GM12878 (cell line): Measurements from ENCODE around the gene IFITM5. TPM values are rescaled to one million over a fixed set of nuclear protein-coding genes. Genes with fewer than 3 reads are reported as not detected.
A peak's percentile ranks its signal among the peaks of the same experiment; 100 is the strongest.

Source experiments
- ATAC-seq: fragments of 200-7000 bp; cut with Tn5 transposase; 3 replicates; pipeline ENCODE4 v1.9.1; 2020; ENCODE audit warnings: mild to moderate bottlenecking, moderate library complexity
- BruUV-seq: library from RNA; stranded (reverse); fragments of 400-500 nt; replicated peaks from 2 replicates; lab custom pipeline; 2021; lab: Mats Ljungman, UMichigan
- CTCF ChIA-PET: fragments of 300-600 bp; sonication (Branson Sonifier 250); formaldehyde crosslinking; extraction: SDS; loops from one replicate; lab custom pipeline; 2021; ENCODE audit warnings: inconsistent platforms; lab: Yijun Ruan, JAX
- POLR2A ChIA-PET: fragments of 350-600 bp; formaldehyde crosslinking; extraction: SDS; loops from one replicate; lab custom pipeline; 2021; ENCODE audit warnings: inconsistent platforms; lab: Charles Lee
- RAD21 ChIA-PET: fragments of 300-600 bp; sonication (Branson Sonifier 250); formaldehyde crosslinking; loops from one replicate; lab custom pipeline; 2023; ENCODE audit warnings: antibody characterized with exemption; ENCODE audit not compliant: unreplicated experiment; lab: Charles Lee
- SMC1A ChIA-PET: fragments of 300-600 bp; sonication (Branson Sonifier 250); formaldehyde crosslinking; loops from one replicate; lab custom pipeline; 2023; ENCODE audit not compliant: unreplicated experiment, uncharacterized antibody; lab: Charles Lee
- DNase-seq: peaks from one replicate; pipeline ENCODE4 v3.0.0-alpha.2; 2011; ENCODE audit warnings: low read depth, low spot score
- FAIRE-seq: peaks from 3 replicates; lab custom pipeline; 2011; peaks lifted over from hg19 to GRCh38; lab: Jason Lieb, UNC
- H2AFZ ChIP-seq: 2 replicates; pipeline ENCODE4 v1.6.0; 2011; ENCODE audit warnings: low read depth, low read length, control low read depth; ENCODE audit not compliant: control insufficient read depth
- H3K27ac ChIP-seq: 2 replicates; pipeline ENCODE4 v1.5.1; 2011; ENCODE audit warnings: control low read depth; ENCODE audit not compliant: control insufficient read depth, insufficient read depth
- H3K27me3 ChIP-seq, 2 experiments: replicated peaks in 1 of 2; 2 replicates each; pipeline versions ENCODE4 v1.6.0 to v1.6.1; 2011; ENCODE audit warnings: low read length in 1 of 2; ENCODE audit not compliant: control insufficient read depth in 2 of 2, insufficient read depth in 2 of 2
- H3K36me3 ChIP-seq, 2 experiments: 2 replicates each; pipeline ENCODE4 v1.5.1; 2011; ENCODE audit warnings: low read length in 1 of 2; ENCODE audit not compliant: control insufficient read depth in 2 of 2, insufficient read depth in 2 of 2
- H3K4me1 ChIP-seq: 2 replicates; pipeline ENCODE4 v1.6.1; 2011; ENCODE audit warnings: mild to moderate bottlenecking, low read length, moderate library complexity, mixed read lengths; ENCODE audit not compliant: control insufficient read depth, insufficient read depth
- H3K4me2 ChIP-seq: 2 replicates; pipeline ENCODE4 v1.6.0; 2011; ENCODE audit warnings: control low read depth; ENCODE audit not compliant: control insufficient read depth, insufficient read depth
- H3K4me3 ChIP-seq: fragments of 200-600 bp; sonication (generic); 2 replicates; pipeline ENCODE4 v1.5.1; 2016
- H3K79me2 ChIP-seq: 2 replicates; pipeline ENCODE4 v1.6.0; 2011; ENCODE audit warnings: low read length; ENCODE audit not compliant: control insufficient read depth, insufficient read depth
- H3K9ac ChIP-seq: 2 replicates; pipeline ENCODE4 v1.8.0; 2011; ENCODE audit warnings: low read length, control low read depth, mixed read lengths; ENCODE audit not compliant: control insufficient read depth, insufficient read depth
- H3K9me3 ChIP-seq: replicated peaks from 3 replicates; pipeline ENCODE4 v1.5.1; 2011; ENCODE audit warnings: mild to moderate bottlenecking, low read length; ENCODE audit not compliant: control insufficient read depth, insufficient read depth
- H4K20me1 ChIP-seq: 2 replicates; pipeline ENCODE4 v1.6.0; 2011; ENCODE audit not compliant: control insufficient read depth, insufficient read depth
- CREB1 ChIP-seq: IDR thresholded peaks from 2 replicates; pipeline ENCODE4 v1.6.1; 2012; ENCODE audit warnings: low read depth, mild to moderate bottlenecking, inconsistent platforms
- EED ChIP-seq: sonication (generic); IDR thresholded peaks from 2 replicates; pipeline ENCODE4 v1.6.1; 2016; ENCODE audit warnings: antibody characterized with exemption, low read depth
- MEF2B ChIP-seq: fragments of 450-650 bp; IDR thresholded peaks from 2 replicates; pipeline ENCODE4 v1.6.1; 2018; ENCODE audit warnings: mild to moderate bottlenecking, moderate library complexity; ENCODE audit not compliant: partially characterized antibody, poor library complexity, severe bottlenecking
- MTA3 ChIP-seq: IDR thresholded peaks from 2 replicates; pipeline ENCODE4 v1.6.1; 2012; ENCODE audit warnings: low read length, inconsistent platforms, borderline replicate concordance
- NFXL1 ChIP-seq: fragments of 450-650 bp; IDR thresholded peaks from 2 replicates; pipeline ENCODE4 v1.6.1; 2017; ENCODE audit warnings: antibody characterized with exemption, mild to moderate bottlenecking, borderline replicate concordance
- PRDM15 ChIP-seq: fragments of 450-650 bp; formaldehyde crosslinking; IDR thresholded peaks from 2 replicates; pipeline ENCODE4 v1.4.0; 2020; ENCODE audit warnings: mild to moderate bottlenecking, moderate library complexity
- YY1 ChIP-seq: IDR thresholded peaks from 2 replicates; pipeline ENCODE4 v1.6.1; 2011; ENCODE audit warnings: low read depth, mild to moderate bottlenecking, low read length
- ZSCAN29 ChIP-seq: fragments of 450-650 bp; IDR thresholded peaks from 2 replicates; pipeline ENCODE4 v1.6.1; 2017; ENCODE audit warnings: mild to moderate bottlenecking, moderate library complexity
- WGBS: methylation state at CpG from one replicate; pipeline ENCODE4 v1.1.6; 2016; ENCODE audit warnings: low lambda C conversion rate; ENCODE audit not compliant: insufficient replicate concordance, insufficient coverage; ENCODE audit errors: missing lambda C conversion rate; 5-methylcytosine and 5-hydroxymethylcytosine counted together
- in situ Hi-C: fragments of 300-500 bp; cut with MboI; formaldehyde crosslinking; loops from 9 replicates; pipeline ENCODE4 v1.14.3; 2018; ENCODE audit warnings: mixed read lengths
- intact Hi-C: fragments of 100-400 bp; cut with micrococcal nuclease; formaldehyde crosslinking; loops from one replicate; pipeline ENCODE4 v1.14.2; 2022; ENCODE audit not compliant: unreplicated experiment
- polyA plus RNA-seq, 11 experiments: library from polyadenylated mRNA; depleted of rRNA in 4 of 11; unstranded in 6 of 11; stranded (reverse) in 5 of 11; fragments of >200 nt; fragmentation: Nextera tagmentation in 4 of 11; fragmentation: Illumina TruSeq in 1 of 11; extraction: Ambion mirVana in 4 of 11; extraction: Trizol in 1 of 11; gene quantifications; 1 replicate in 1 of 11; 2 replicates in 10 of 11; pipeline versions ENCODE4 v1.2.1 to v1.2.3, GENCODE V29; 2011 to 2016; ENCODE audit warnings: inconsistent platforms in 2 of 11, missing spikeins in 2 of 11, low read depth in 1 of 11
- total RNA-seq, 4 experiments: library from RNA; depleted of rRNA in 3 of 4; stranded (reverse); fragments of >200 nt in 3 of 4; fragmentation: Illumina TruSeq in 1 of 4; extraction: Trizol in 1 of 4; gene quantifications; 2 replicates each; pipeline versions ENCODE4 v1.2.1 to v1.2.3, GENCODE V29; 2013 to 2021
- TF ChIP-seq, protein P1 (sequence below): IDR thresholded peaks from 2 replicates; pipeline ENCODE4 v1.6.1; 2011; ENCODE audit warnings: low read depth, low read length, improper control_type of control experiment, borderline replicate concordance

IFITM5 gene
- total and polyA plus RNA-seq, 10 of the 15 experiments (the other 5 are each of a cell fraction or from before 2014, with no cell fraction given) = not detected

GRCh38 chr11:327581-327923, 28.2 kb upstream of the IFITM5 start:
- H4K20me1 ChIP-seq = no peaks in the 10 kb centered on the region
- peak overlapping the region; percentile 100 for H3K4me2 ChIP-seq
- ChIA-PET RAD21 (interaction anchor here (1.0 to 5.2 kb wide), 10 partner anchors 10 to 60 kb away, joined by 3 to 68 read pairs (median 6); partner anchors contain the start of gene IFITM2), POLR2A (interaction anchor here (0.8 to 6.0 kb wide), 10 partner anchors 10 to 77 kb away, joined by 3 to 86 read pairs (median 7); partner anchors contain the start of gene IFITM2)
- no TSS peak for BruUV-seq
- ATAC-seq (no peak), FAIRE-seq (no peak)
- H3K79me2 ChIP-seq = peaks cover 4% of the 10 kb centered on the region
- H2AFZ ChIP-seq = peak overlapping the region; percentile 80
- TF ChIP-seq MTA3 = 0 out of 2 replicates have a peak, but pooled peaks have one; percentile 58
- TF ChIP-seq YY1 = no peak
- TF ChIP-seq, all 136 proteins: peak for 1
- in situ Hi-C loops (no loop called here), intact Hi-C loops (loop anchor here (1.0 kb wide), 1 partner anchor 23 kb away; no protein-coding TSS in a partner anchor)
- H3K4me1 ChIP-seq = peaks cover 51% of the 10 kb centered on the region
- peaks cover 3% of the 10 kb centered on the region; the same call in 1 of the 3 replicates for H3K9me3 ChIP-seq
- no peak for DNase-seq
- 100% methylated on average over 3 of the region's 3 CpGs for WGBS
- CTCF ChIA-PET = interaction anchor here (0.6 to 5.4 kb wide), 11 partner anchors 11 to 120 kb away, joined by 3 to 43 read pairs (median 4); partner anchors contain the start of genes BET1L, PGGHG and RIC8A
- peak overlapping the region; percentile 100 for H3K27ac ChIP-seq
- no peaks in the 10 kb centered on the region for H3K36me3 ChIP-seq
- H3K4me3 ChIP-seq = peak overlapping the region; percentile 56; the same call in 1 of the 2 replicates
- H3K27me3 ChIP-seq = no peaks in the 10 kb centered on the region
- H3K9ac ChIP-seq = peak overlapping the region; percentile 98
- SMC1A ChIA-PET = interaction anchor here (0.7 to 4.5 kb wide), 6 partner anchors 11 to 60 kb away, joined by 3 to 42 read pairs (median 16); no protein-coding TSS in a partner anchor

DNA sequence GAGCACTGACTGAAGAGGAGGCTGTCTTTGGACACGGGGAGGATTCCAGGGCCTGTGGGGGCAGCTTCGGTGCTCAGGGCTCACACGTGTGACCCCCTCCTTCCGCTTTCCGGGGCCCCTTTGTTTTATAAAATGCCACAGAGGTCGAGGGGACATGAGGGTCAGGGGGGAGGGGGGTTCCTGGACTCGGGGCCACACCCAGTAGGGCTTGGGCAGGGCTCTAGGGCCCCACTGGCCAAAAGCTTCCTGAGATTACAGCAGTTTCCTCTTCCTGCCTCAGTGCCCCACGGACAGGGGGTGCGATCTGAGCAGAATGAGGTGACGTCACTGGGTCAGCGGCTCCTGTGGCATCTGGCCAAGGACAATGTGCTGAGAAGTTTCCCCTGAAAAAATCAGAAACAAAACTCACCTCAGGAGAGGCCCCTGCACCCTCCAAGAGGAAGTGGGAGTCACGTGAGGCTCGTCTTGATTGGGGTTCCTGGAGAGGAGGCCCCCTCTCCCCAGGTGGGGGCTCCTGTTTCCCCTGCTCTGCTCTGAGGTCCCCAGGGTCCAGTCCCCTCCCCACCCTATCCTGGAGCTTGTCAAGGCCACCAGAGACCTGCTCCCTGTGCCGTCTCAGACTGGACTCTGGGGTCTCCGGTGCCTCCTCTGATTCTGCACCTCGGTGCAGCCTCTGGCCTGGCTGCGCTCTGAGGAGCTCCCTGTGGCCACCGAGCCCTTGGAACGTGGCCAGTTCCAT, 27.7 kb upstream of the IFITM5 start:
- SMC1A ChIA-PET = interaction anchor here (0.7 to 4.5 kb wide), 6 partner anchors 11 to 60 kb away, joined by 3 to 42 read pairs (median 16); no protein-coding TSS in a partner anchor
- no peaks in the 10 kb centered on the region for H3K27me3 ChIP-seq
- 20% methylated on average over 19 of the region's 19 CpGs for WGBS
- peak overlapping the region; percentile 80 for H2AFZ ChIP-seq
- POLR2A ChIA-PET = interaction anchor here (0.7 to 6.0 kb wide), 12 partner anchors 10 to 89 kb away, joined by 3 to 86 read pairs (median 6); partner anchors contain the start of gene IFITM2
- BruUV-seq = no TSS peak
- peak; percentile 78 for ATAC-seq
- H3K36me3 ChIP-seq = no peaks in the 10 kb centered on the region
- CTCF ChIA-PET = interaction anchor here (0.6 to 5.4 kb wide), 10 partner anchors 11 to 120 kb away, joined by 3 to 43 read pairs (median 4); partner anchors contain the start of genes BET1L and RIC8A
- H3K27ac ChIP-seq = peak overlapping the region; percentile 100
- peak; percentile 96 for DNase-seq
- peak; percentile 97 for FAIRE-seq
- H3K4me3 ChIP-seq = peak overlapping the region; percentile 56
- H3K9me3 ChIP-seq = peaks cover 3% of the 10 kb centered on the region; the same call in 1 of the 3 replicates
- peak overlapping the region; percentile 98 for H3K9ac ChIP-seq
- peak overlapping the region; percentile 100 for H3K4me2 ChIP-seq
- no peaks in the 10 kb centered on the region for H4K20me1 ChIP-seq
- H3K79me2 ChIP-seq = peaks cover 4% of the 10 kb centered on the region
- intact Hi-C loops (loop anchor here (1.0 kb wide), 1 partner anchor 23 kb away; no protein-coding TSS in a partner anchor), in situ Hi-C loops (no loop called here)
- peaks cover 51% of the 10 kb centered on the region for H3K4me1 ChIP-seq
- RAD21 ChIA-PET = interaction anchor here (1.0 to 5.2 kb wide), 10 partner anchors 10 to 59 kb away, joined by 3 to 68 read pairs (median 6); partner anchors contain the start of gene IFITM2
- TF ChIP-seq ZSCAN29 = no peak
- no peak for TF ChIP-seq NFXL1
- TF ChIP-seq, protein P1, sequence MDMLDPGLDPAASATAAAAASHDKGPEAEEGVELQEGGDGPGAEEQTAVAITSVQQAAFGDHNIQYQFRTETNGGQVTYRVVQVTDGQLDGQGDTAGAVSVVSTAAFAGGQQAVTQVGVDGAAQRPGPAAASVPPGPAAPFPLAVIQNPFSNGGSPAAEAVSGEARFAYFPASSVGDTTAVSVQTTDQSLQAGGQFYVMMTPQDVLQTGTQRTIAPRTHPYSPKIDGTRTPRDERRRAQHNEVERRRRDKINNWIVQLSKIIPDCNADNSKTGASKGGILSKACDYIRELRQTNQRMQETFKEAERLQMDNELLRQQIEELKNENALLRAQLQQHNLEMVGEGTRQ = peak; percentile 91
- peak; percentile 85 for TF ChIP-seq CREB1
- TF ChIP-seq PRDM15 = no peak; the same call in 1 of the 2 replicates
- peak; percentile 85 for TF ChIP-seq EED
- peak; percentile 79 for TF ChIP-seq MEF2B
